IPS-20b (cell line): ENCODE measurements around the gene ZDHHC16.
A peak's percentile ranks its signal among the peaks of the same experiment; 100 is the strongest.

Source experiments
- H3K27ac ChIP-seq: one replicate; pipeline ENCODE4 v1.5.1; 2013; ENCODE audit warnings: low read length
- H3K27me3 ChIP-seq: 2 replicates; pipeline ENCODE4 v1.6.1; 2013; ENCODE audit warnings: mild to moderate bottlenecking, low read length, inconsistent platforms; ENCODE audit not compliant: insufficient read depth
- H3K36me3 ChIP-seq: 2 replicates; pipeline ENCODE4 v1.6.1; 2013; ENCODE audit warnings: low read depth, mild to moderate bottlenecking, inconsistent platforms, low read length, moderate library complexity; ENCODE audit not compliant: insufficient read depth
- H3K4me1 ChIP-seq: 2 replicates; pipeline ENCODE4 v1.6.1; 2013; ENCODE audit warnings: mild to moderate bottlenecking, control low read depth, inconsistent platforms, low read length, moderate library complexity; ENCODE audit not compliant: insufficient read depth
- H3K4me3 ChIP-seq: 2 replicates; pipeline ENCODE4 v1.5.1; 2013; ENCODE audit warnings: mild to moderate bottlenecking, low read length, inconsistent platforms
- H3K9ac ChIP-seq: 2 replicates; pipeline ENCODE4 v1.6.1; 2013; ENCODE audit warnings: low read depth, mild to moderate bottlenecking, inconsistent platforms, low read length, moderate library complexity
- H3K9me3 ChIP-seq: 2 replicates; pipeline ENCODE4 v1.6.1; 2013; ENCODE audit warnings: mild to moderate bottlenecking, low read depth, low read length, inconsistent platforms; ENCODE audit not compliant: insufficient read depth

ZDHHC16 gene

DNA sequence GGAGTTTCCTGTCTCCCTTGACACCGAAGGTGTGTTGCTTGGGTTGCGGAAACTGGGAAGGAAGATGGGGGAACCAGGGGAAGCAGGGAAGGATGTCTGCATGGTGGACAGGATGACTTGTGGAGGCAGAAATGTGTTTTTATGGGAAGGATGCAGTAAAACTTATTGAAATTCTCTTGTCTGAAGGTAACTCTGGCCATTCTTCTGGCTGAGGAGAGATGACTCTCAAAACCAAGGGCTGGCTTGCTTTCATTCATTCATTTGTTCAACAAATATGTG, 54.3 kb downstream of the ZDHHC16 start:
- no peaks in the 10 kb centered on the region for H3K9me3 ChIP-seq
- H3K9ac ChIP-seq: peak overlapping the region; percentile 94; the same call in 1 of the 2 replicates
- peaks cover 33% of the 10 kb centered on the region for H3K27me3 ChIP-seq
- H3K4me1 ChIP-seq: peaks cover 17% of the 10 kb centered on the region; the same call in 1 of the 2 replicates
- H3K4me3 ChIP-seq: peak overlapping the region; percentile 97
- no peak overlapping the region for H3K27ac ChIP-seq
- no peaks in the 10 kb centered on the region for H3K36me3 ChIP-seq

DNA sequence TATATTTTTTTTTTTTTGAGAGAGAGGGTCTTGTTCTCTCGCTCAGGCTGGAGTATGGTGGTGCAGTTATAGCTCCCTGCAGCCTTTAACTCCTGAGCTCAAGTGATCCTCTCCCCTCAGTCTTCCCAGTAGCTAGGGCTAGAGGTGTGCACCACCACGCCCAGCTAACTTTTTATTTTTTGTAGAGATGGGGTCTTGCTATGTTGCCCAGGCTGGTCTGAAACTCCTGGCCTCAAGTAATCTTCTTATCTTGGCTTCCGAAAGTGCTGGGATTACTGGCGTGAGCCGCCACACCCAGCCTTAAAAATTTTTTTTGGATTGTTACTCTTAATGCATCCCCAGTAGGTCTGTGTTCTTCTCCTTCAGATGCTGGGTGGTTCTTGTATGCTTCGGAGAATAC, 56.9 kb downstream of the ZDHHC16 start:
- Histone ChIP-seq H3K27ac (no peak overlapping the region), H3K4me3 (no peak overlapping the region), H3K27me3 (peaks cover 33% of the 10 kb centered on the region), H3K36me3 (no peaks in the 10 kb centered on the region), H3K9ac (no peak overlapping the region), H3K4me1 (peaks cover 7% of the 10 kb centered on the region; the same call in 1 of the 2 replicates), H3K9me3 (no peaks in the 10 kb centered on the region)

DNA sequence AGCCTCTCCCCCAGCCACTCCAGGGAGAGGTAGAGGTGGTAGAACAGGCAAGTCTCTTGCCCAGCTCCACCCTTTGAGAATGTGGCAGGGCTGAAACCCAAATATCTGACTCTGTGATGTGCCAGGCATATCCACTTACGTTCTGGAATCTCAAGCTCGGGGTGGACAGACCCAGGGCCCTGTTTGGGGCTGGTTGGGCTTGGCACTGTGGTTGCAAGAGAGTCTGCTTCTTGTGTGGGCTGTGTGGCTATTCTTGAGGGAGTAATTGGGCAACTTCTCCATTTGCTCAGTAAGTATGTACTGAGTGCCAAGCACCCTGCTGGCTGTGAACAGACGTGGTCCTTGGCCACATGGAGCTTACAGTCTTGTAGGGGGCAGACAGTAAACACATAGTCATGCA, 57.4 kb downstream of the ZDHHC16 start:
- Histone ChIP-seq H3K27ac (no peak overlapping the region), H3K9me3 (no peaks in the 10 kb centered on the region), H3K4me3 (no peak overlapping the region), H3K4me1 (peaks cover 12% of the 10 kb centered on the region; the same call in 1 of the 2 replicates), H3K36me3 (no peaks in the 10 kb centered on the region), H3K27me3 (peaks cover 33% of the 10 kb centered on the region), H3K9ac (no peak overlapping the region)

DNA sequence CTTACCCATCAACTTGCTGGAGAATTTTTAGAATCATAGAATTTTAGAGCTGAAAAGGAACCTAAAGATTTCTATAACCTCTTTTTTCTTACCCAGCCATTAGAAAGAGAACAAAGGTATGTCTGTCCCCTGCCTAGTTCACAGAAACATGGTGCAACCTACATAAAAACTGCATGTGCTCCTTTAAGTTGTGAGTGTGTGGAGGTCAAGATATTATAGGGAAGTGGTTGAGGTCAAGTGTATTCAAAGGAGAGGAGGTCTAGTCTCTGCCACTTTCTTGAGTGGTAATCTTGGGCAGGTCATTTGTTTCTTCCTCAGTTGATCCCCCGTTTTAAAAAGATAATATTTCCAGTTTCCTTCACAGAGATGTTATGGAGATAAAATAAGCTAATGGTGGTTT, 59.2 kb downstream of the ZDHHC16 start:
- H3K4me1 ChIP-seq: peaks cover 10% of the 10 kb centered on the region; the same call in 1 of the 2 replicates
- peaks cover 22% of the 10 kb centered on the region for H3K27me3 ChIP-seq

DNA sequence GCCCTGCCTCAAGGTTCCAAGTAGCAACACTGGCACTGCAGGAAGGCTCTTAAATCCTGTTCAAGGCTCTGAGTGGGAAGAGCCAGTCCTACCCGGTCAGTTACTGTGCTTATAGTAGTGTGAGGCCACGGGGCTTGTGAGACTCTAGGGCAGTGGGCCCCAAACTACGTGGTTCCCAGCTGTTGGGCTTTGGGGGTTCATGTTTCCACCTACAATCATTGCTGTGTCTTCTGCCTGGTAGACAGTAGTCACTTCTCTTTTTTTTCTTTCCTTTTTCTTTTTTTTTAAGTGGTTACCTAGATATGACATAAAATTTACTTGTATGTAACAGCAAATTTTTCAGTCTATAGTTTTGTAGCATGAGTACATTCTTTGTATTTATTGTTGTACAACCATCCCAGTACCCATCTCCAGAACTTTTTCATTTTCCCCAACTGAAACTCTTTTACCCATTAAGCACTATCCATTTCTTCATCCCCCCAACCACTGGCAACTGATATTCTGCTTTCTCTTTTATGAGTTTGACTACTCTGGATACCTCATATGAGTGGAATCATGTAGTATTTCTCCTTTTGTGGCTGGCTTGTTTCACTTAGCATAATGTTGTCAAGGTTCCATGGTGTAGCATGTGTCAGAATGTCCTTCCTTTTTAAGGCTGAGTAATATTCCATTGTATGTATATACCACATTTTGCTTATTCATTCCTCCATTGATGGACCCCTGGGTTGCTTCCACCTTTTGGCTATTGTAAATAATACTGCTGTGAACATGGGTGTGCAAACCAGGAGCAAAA, 60.4 kb downstream of the ZDHHC16 start:
- Histone ChIP-seq H3K9ac (no peak overlapping the region), H3K9me3 (no peaks in the 10 kb centered on the region), H3K4me1 (peaks cover 9% of the 10 kb centered on the region; the same call in 1 of the 2 replicates), H3K4me3 (no peak overlapping the region), H3K36me3 (no peaks in the 10 kb centered on the region), H3K27ac (no peak overlapping the region), H3K27me3 (peaks cover 10% of the 10 kb centered on the region; the same call in 1 of the 2 replicates)

More for the DNA sequence above, 59.2 kb downstream of the ZDHHC16 start:
- no peak overlapping the region for H3K4me3 ChIP-seq
- H3K36me3 ChIP-seq: no peaks in the 10 kb centered on the region
- no peaks in the 10 kb centered on the region for H3K9me3 ChIP-seq
- no peak overlapping the region for H3K27ac ChIP-seq
- no peak overlapping the region for H3K9ac ChIP-seq
